ENCODE measurements around the gene ZNF200. TPM values are rescaled to one million over a fixed set of nuclear protein-coding genes. Genes with fewer than 3 reads are reported as not detected.
A peak's percentile ranks its signal among the peaks of the same experiment; 100 is the strongest.

ZNF200 gene
- total RNA-seq (16.1 and 20.1 TPM in 2 replicates), polyA plus RNA-seq (2.4 and 2.7 TPM in 2 replicates), polyA minus RNA-seq (5.0 and 5.6 TPM in 2 replicates)
- total RNA-seq (2013), result 17.5 TPM

- Mint-ChIP-seq H3K4me1 (peaks cover 23% of the 10 kb centered on the region), H3K4me3 (peak within 1 kb of the TSS; percentile 94), H3K27ac (peak within 1 kb of the TSS; percentile 97), H3K9me3 (ENCODE audit: insufficient read depth) (peaks cover 6% of the 10 kb centered on the region), H3K27me3 (peaks cover 2% of the 10 kb centered on the region)
- Histone ChIP-seq H2AFZ (ENCODE audit: insufficient read depth, low read depth, low read length, poor library complexity, severe bottlenecking) (peak within 1 kb of the TSS; percentile 91), H3K27me3 (replicated peaks in 1 of 4; ENCODE audit: control extremely low read depth in 1 of 4, control insufficient read depth in 3 of 4, insufficient read depth in 4 of 4, low read length in 3 of 4) (no peaks in the 10 kb centered on the region), H3K4me2 (replicated peaks; ENCODE audit: low read depth, low read length, poor library complexity, severe bottlenecking) (peak within 1 kb of the TSS; percentile 91), H3K9ac (ENCODE audit: low read length) (peak within 1 kb of the TSS; percentile 83), H3K4me3 (ENCODE audit: control extremely low read depth in 1 of 5, extremely low read depth in 1 of 5, insufficient read depth in 1 of 5, low read depth in 2 of 5, low read length in 4 of 5) (peak within 1 kb of the TSS; percentile 75 to 95 (median 95)), H3K36me3 (replicated peaks in 1 of 2; ENCODE audit: control extremely low read depth in 1 of 2, control insufficient read depth in 1 of 2, extremely low read depth in 1 of 2, insufficient read depth in 2 of 2, low read length in 1 of 2) (peaks cover 19 to 28% of the 10 kb centered on the region in 2 experiments), H3K9me3 (ENCODE audit: control extremely low read depth in 1 of 3, control insufficient read depth in 2 of 3, insufficient read depth in 1 of 3, low read length in 2 of 3) (peaks cover 4 to 11% (median 7%) of the 10 kb centered on the region in 3 donors), H3K79me2 (ENCODE audit: control insufficient read depth, insufficient read depth, low read length) (peaks cover 25% of the 10 kb centered on the region), H4K20me1 (ENCODE audit: control insufficient read depth, insufficient read depth, low read length, poor library complexity, severe bottlenecking) (peaks cover 7% of the 10 kb centered on the region), H3K4me1 (ENCODE audit: control insufficient read depth in 2 of 2, insufficient read depth in 2 of 2, low read length in 2 of 2) (peaks cover 12 to 16% of the 10 kb centered on the region in 2 donors), H3K27ac (ENCODE audit: low read length in 2 of 2) (peak within 1 kb of the TSS; percentile 96)
- intact Hi-C loops (cut with micrococcal nuclease), result loop anchor here (1.0 kb wide), 3 partner anchors 29 to 70 kb away; partner anchors contain the start of genes TIGD7, ZNF263 and ZNF75A
- ChIA-PET POLR2A (interaction anchor here (0.9 kb wide), 1 partner anchor 48 kb away, joined by 7 read pairs; no protein-coding TSS in a partner anchor), CTCF (interaction anchor here (0.8 to 1.4 kb wide), 2 partner anchors 23 to 227 kb away, joined by 3 to 4 read pairs; no protein-coding TSS in a partner anchor)
- ATAC-seq (ENCODE audit: low read depth) (peak; percentile 85), DNase-seq (peak; percentile 98)
- TF ChIP-seq EZH2 (IDR thresholded peaks at IDR 0.05; ENCODE audit: borderline replicate concordance, insufficient read depth, low read depth, low read length, poor library complexity, severe bottlenecking), result no peak
- TF ChIP-seq, protein P1, sequence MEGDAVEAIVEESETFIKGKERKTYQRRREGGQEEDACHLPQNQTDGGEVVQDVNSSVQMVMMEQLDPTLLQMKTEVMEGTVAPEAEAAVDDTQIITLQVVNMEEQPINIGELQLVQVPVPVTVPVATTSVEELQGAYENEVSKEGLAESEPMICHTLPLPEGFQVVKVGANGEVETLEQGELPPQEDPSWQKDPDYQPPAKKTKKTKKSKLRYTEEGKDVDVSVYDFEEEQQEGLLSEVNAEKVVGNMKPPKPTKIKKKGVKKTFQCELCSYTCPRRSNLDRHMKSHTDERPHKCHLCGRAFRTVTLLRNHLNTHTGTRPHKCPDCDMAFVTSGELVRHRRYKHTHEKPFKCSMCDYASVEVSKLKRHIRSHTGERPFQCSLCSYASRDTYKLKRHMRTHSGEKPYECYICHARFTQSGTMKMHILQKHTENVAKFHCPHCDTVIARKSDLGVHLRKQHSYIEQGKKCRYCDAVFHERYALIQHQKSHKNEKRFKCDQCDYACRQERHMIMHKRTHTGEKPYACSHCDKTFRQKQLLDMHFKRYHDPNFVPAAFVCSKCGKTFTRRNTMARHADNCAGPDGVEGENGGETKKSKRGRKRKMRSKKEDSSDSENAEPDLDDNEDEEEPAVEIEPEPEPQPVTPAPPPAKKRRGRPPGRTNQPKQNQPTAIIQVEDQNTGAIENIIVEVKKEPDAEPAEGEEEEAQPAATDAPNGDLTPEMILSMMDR (IDR thresholded peaks at IDR 0.05), result no peak
- WGBS (ENCODE audit: insufficient coverage), result under 1% methylated on average over 46 of the region's 59 CpGs
Measured at GRCh38 chr16:3234857-3235561, at the start of gene ZNF200. Gene ZNF200 (minus strand): TSS chr16:3235158. CDS start chr16:3233755, 1,403 bp downstream.

Measured in B cell (primary cell).